IgD-negative memory B cell (primary cell): ENCODE measurements around the gene DSE. TPM values are rescaled to one million over a fixed set of nuclear protein-coding genes. Genes with fewer than 3 reads are reported as not detected.

Experiments
- H3K27ac Mint-ChIP-seq, 3 donors: one replicate each; pipeline ENCODE4 v1.8.0; 2020 to 2022; ENCODE audit warnings: mild to moderate bottlenecking in 3 of 3, mixed read lengths in 3 of 3, moderate library complexity in 1 of 3
- H3K27me3 Mint-ChIP-seq: one replicate; pipeline ENCODE4 v1.8.0; 2021; ENCODE audit warnings: mixed read lengths
- H3K36me3 Mint-ChIP-seq: one replicate; pipeline ENCODE4 v1.8.0; 2020; ENCODE audit warnings: mild to moderate bottlenecking, mixed read lengths
- H3K4me1 Mint-ChIP-seq, 3 donors: one replicate each; pipeline ENCODE4 v1.8.0; 2020 to 2022; ENCODE audit warnings: mixed read lengths in 3 of 3, mild to moderate bottlenecking in 1 of 3
- H3K4me3 Mint-ChIP-seq, 4 donors: one replicate each; pipeline ENCODE4 v1.8.0; 2020 to 2022; ENCODE audit warnings: mild to moderate bottlenecking in 4 of 4, mixed read lengths in 4 of 4, moderate library complexity in 3 of 4
- H3K9me3 Mint-ChIP-seq, 3 donors: one replicate each; pipeline ENCODE4 v1.8.0; 2020 to 2021; ENCODE audit warnings: mixed read lengths in 3 of 3, mild to moderate bottlenecking in 1 of 3
- polyA plus RNA-seq: library from polyadenylated mRNA; unstranded; fragments of 300-500 nt; fragmentation: Illumina TruSeq; gene quantifications from one replicate; pipeline ENCODE4 v1.2.3, GENCODE V29; 2021

DSE gene
- polyA plus RNA-seq, 1 donor from 2014 or later = 23.6 TPM

- Mint-ChIP-seq H3K9me3 (no peaks in the 10 kb centered on the region), H3K27ac (peak overlapping the region; percentile 4 to 83 (median 63)), H3K4me3 (peak overlapping the region in 2 of 4 donors; percentile 18 to 63)
Measured at GRCh38 chr6:116387374-116387773, 16.6 kb downstream of the DSE start.

GRCh38 chr6:116388924-116389323 lies 18.2 kb downstream of the DSE start:
- Mint-ChIP-seq H3K9me3 (no peaks in the 10 kb centered on the region), H3K27me3 (peaks cover 2% of the 10 kb centered on the region), H3K4me3 (peak overlapping the region in 3 of 4 donors; percentile 46 to 85 (median 62)), H3K36me3 (peaks cover 2% of the 10 kb centered on the region), H3K27ac (peak overlapping the region; percentile 4 to 70 (median 8)), H3K4me1 (peaks cover 57 to 64% (median 59%) of the 10 kb centered on the region in 3 donors)

More at GRCh38 chr6:116387374-116387773, 16.6 kb downstream of the DSE start:
- H3K4me1 Mint-ChIP-seq = peaks cover 43 to 56% (median 52%) of the 10 kb centered on the region in 3 donors
- peaks cover 2% of the 10 kb centered on the region for H3K27me3 Mint-ChIP-seq
- peaks cover 3% of the 10 kb centered on the region for H3K36me3 Mint-ChIP-seq

DNA sequence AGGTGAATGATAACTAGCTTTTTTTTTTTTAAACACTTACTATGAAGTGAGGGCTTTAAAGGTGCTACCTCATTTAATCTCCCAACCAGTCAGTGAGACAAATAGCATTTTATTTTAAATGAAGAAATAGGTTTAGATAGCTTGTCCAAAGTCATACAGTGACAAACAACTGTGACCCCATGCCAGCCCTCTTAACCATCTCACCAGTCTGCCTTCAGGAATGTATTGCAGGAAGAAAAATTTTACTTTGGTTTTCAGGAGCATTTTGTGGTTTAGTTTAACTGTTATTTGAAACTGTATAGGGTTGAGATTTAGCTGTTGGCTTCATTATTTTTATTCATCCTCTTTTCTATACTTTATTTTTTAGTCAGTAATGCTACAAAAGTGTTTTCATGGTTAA lies 18.6 kb downstream of the DSE start:
- H3K27ac Mint-ChIP-seq = peak overlapping the region in 2 of 3 donors; percentile 8 to 70
- peaks cover 60 to 67% (median 60%) of the 10 kb centered on the region in 3 donors for H3K4me1 Mint-ChIP-seq
- peaks cover 2% of the 10 kb centered on the region for H3K36me3 Mint-ChIP-seq
- H3K27me3 Mint-ChIP-seq = peaks cover 2% of the 10 kb centered on the region
- peak overlapping the region in 3 of 4 donors; percentile 46 to 85 (median 62) for H3K4me3 Mint-ChIP-seq
- H3K9me3 Mint-ChIP-seq = no peaks in the 10 kb centered on the region

GRCh38 chr6:116390581-116390980 lies 19.8 kb downstream of the DSE start:
- Mint-ChIP-seq H3K27ac (peak overlapping the region; percentile 84 to 90 (median 86)), H3K4me1 (peaks cover 59 to 67% (median 61%) of the 10 kb centered on the region in 3 donors)

DNA sequence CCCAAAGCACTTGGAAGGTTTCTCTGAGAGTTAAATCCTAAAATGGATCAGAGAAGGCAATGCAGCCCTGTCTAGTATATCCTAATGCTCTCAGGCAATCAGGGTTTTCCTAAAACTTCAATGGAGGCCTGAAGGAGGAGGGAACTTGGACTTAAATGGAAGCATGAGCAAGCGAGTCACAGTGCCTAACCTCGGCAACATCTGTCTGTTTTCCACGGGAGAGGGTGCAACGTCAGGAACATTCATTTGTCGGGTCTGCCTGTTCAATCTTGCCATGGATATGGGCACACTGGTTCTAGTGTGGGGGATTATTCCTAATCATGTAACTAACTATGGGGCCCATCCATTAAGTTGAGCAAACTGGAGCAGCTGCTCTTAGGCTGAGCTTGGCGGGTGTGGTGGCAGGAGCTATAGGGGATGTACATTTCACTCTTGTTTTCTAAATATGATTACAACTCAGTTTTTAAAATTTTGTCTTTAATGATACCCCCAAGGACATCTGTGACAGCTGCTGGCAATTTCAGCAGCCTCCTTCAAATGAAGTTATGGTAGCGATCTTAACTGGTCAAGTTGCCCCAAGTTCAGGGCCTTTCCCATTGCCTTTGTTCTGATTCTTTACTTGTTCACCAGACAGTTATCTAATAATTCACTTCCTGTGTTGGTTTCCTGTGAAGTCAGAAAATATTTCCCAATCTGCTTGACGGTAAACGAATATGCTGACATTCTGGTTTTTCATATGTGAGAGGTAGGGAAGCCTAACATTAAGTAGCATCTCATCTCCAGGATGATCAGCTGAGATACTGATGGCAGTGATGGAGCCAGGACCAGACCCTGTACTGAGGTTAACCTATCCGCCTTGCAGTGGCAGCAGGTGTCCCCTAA lies 21.6 kb downstream of the DSE start:
- Mint-ChIP-seq H3K4me1 (peaks cover 62 to 73% (median 64%) of the 10 kb centered on the region in 3 donors), H3K27ac (peak overlapping the region; percentile 73 to 94 (median 93)), H3K27me3 (no peaks in the 10 kb centered on the region), H3K4me3 (peak overlapping the region; percentile 45 to 92 (median 63)), H3K36me3 (no peaks in the 10 kb centered on the region), H3K9me3 (no peaks in the 10 kb centered on the region)

More at GRCh38 chr6:116390581-116390980, 19.8 kb downstream of the DSE start:
- peaks cover 2% of the 10 kb centered on the region for H3K36me3 Mint-ChIP-seq
- H3K27me3 Mint-ChIP-seq = peaks cover 2% of the 10 kb centered on the region
- peak overlapping the region; percentile 60 to 92 (median 68) for H3K4me3 Mint-ChIP-seq
- H3K9me3 Mint-ChIP-seq = no peaks in the 10 kb centered on the region

GRCh38 chr6:116393430-116393829 lies 22.7 kb downstream of the DSE start:
- H3K4me1 Mint-ChIP-seq = peaks cover 58 to 64% (median 59%) of the 10 kb centered on the region in 3 donors
- no peaks in the 10 kb centered on the region for H3K27me3 Mint-ChIP-seq
- peak overlapping the region in 2 of 4 donors; percentile 25 to 28 for H3K4me3 Mint-ChIP-seq
- H3K9me3 Mint-ChIP-seq = no peaks in the 10 kb centered on the region
- no peaks in the 10 kb centered on the region for H3K36me3 Mint-ChIP-seq
- H3K27ac Mint-ChIP-seq = peak overlapping the region; percentile 73 to 94 (median 93)

GRCh38 chr6:116395647-116396046 lies 24.9 kb downstream of the DSE start:
- Mint-ChIP-seq H3K27me3 (no peaks in the 10 kb centered on the region), H3K4me1 (peaks cover 53 to 55% (median 53%) of the 10 kb centered on the region in 3 donors), H3K27ac (peak overlapping the region in 2 of 3 donors; percentile 43 to 85), H3K4me3 (peak overlapping the region in 3 of 4 donors; percentile 28 to 92 (median 76)), H3K36me3 (no peaks in the 10 kb centered on the region), H3K9me3 (no peaks in the 10 kb centered on the region)

DNA sequence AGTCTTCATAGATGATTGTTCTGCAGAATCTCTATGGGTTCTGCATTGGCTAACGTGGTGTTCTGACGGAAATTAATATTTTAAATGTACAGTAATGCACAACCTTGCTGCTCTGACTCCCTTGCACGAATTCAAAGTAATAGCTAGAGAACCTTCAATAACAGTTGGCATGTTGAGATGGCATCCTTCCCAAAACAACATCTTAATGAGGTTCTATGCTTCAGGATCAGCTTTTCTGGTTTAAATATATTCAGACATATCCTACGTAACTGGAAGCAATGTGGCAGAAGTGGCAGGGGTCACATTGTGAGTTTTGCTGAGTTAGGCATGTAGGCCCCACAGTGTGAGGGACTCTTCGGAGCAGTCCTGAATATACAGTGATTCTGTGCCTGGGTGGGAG lies 25.7 kb downstream of the DSE start:
- Mint-ChIP-seq H3K9me3 (no peaks in the 10 kb centered on the region), H3K4me3 (peak overlapping the region; percentile 28 to 92 (median 40)), H3K36me3 (no peaks in the 10 kb centered on the region), H3K27me3 (no peaks in the 10 kb centered on the region), H3K27ac (peak overlapping the region in 2 of 3 donors; percentile 57 to 85), H3K4me1 (peaks cover 47 to 50% (median 48%) of the 10 kb centered on the region in 3 donors)

GRCh38 chr6:116397914-116398313 lies 27.2 kb downstream of the DSE start:
- peaks cover 37 to 40% (median 38%) of the 10 kb centered on the region in 3 donors for H3K4me1 Mint-ChIP-seq
- no peaks in the 10 kb centered on the region for H3K36me3 Mint-ChIP-seq
- no peak overlapping the region for H3K4me3 Mint-ChIP-seq
- H3K9me3 Mint-ChIP-seq = no peaks in the 10 kb centered on the region
- H3K27me3 Mint-ChIP-seq = no peaks in the 10 kb centered on the region
- H3K27ac Mint-ChIP-seq = no peak overlapping the region

- Mint-ChIP-seq H3K4me1 (peaks cover 33 to 37% (median 33%) of the 10 kb centered on the region in 3 donors), H3K27me3 (no peaks in the 10 kb centered on the region), H3K9me3 (no peaks in the 10 kb centered on the region), H3K4me3 (no peak overlapping the region), H3K36me3 (peaks cover under 1% of the 10 kb centered on the region), H3K27ac (peak overlapping the region in 1 of 3 donors; percentile 90)
Measured at GRCh38 chr6:116398316-116399010, 27.7 kb downstream of the DSE start.

GRCh38 chr6:116399287-116399686 lies 28.5 kb downstream of the DSE start:
- Mint-ChIP-seq H3K9me3 (no peaks in the 10 kb centered on the region), H3K4me3 (peak overlapping the region in 1 of 4 donors; percentile 38), H3K27me3 (no peaks in the 10 kb centered on the region), H3K4me1 (peaks cover 27 to 36% (median 30%) of the 10 kb centered on the region in 3 donors), H3K36me3 (peaks cover 2% of the 10 kb centered on the region), H3K27ac (no peak overlapping the region)

DNA sequence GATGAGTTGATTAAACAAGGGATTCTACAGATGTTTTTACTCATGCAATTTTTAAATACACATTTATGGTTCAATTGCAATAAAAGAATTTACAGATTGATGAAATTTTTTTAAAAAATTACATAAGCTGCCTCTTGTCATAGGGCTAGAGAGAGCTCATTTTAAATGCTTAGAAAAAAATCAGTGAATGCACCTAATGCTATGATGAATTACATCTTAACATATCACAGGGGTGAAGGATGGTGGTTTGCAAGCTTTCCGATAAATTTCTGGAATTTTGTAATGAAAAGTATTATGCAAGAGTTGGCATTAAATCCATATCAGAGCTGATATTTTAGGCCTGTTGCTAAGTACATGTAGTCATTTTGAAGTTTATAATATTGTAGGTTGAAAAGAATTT lies 29.6 kb downstream of the DSE start:
- Mint-ChIP-seq H3K9me3 (no peaks in the 10 kb centered on the region), H3K4me1 (peaks cover 30 to 37% (median 34%) of the 10 kb centered on the region in 3 donors), H3K4me3 (no peak overlapping the region), H3K36me3 (peaks cover 2% of the 10 kb centered on the region), H3K27me3 (no peaks in the 10 kb centered on the region), H3K27ac (no peak overlapping the region)

GRCh38 chr6:116402108-116402937 lies 31.6 kb downstream of the DSE start:
- Mint-ChIP-seq H3K9me3 (no peaks in the 10 kb centered on the region), H3K27me3 (no peaks in the 10 kb centered on the region), H3K4me3 (no peak overlapping the region), H3K27ac (peak overlapping the region in 1 of 3 donors; percentile 7), H3K36me3 (peaks cover 2% of the 10 kb centered on the region), H3K4me1 (peaks cover 36 to 42% (median 38%) of the 10 kb centered on the region in 3 donors)

GRCh38 chr6:116403205-116403604 lies 32.5 kb downstream of the DSE start:
- no peaks in the 10 kb centered on the region for H3K27me3 Mint-ChIP-seq
- peaks cover 43 to 49% (median 47%) of the 10 kb centered on the region in 3 donors for H3K4me1 Mint-ChIP-seq
- peaks cover 2% of the 10 kb centered on the region for H3K36me3 Mint-ChIP-seq
- H3K9me3 Mint-ChIP-seq = no peaks in the 10 kb centered on the region
- peak overlapping the region in 1 of 4 donors; percentile 5 for H3K4me3 Mint-ChIP-seq
- peak overlapping the region in 1 of 3 donors; percentile 95 for H3K27ac Mint-ChIP-seq
